ENCODE measurements around the gene MTG1. TPM values are rescaled to one million over a fixed set of nuclear protein-coding genes. Genes with fewer than 3 reads are reported as not detected.

Gene MTG1
- total RNA-seq, 4 donors from 2014 or later: 26.5 to 139 (median 47.0) TPM

- no peaks in the 10 kb centered on the region for H3K36me3 ChIP-seq
- no peaks in the 10 kb centered on the region for H3K4me1 ChIP-seq
- TF ChIP-seq EP300 (IDR thresholded peaks at IDR 0.05; ENCODE audit: low read depth): no peak
- TF ChIP-seq POLR2AphosphoS5 (IDR thresholded peaks at IDR 0.05): no peak
- TF ChIP-seq CTCF (IDR thresholded peaks at IDR 0.05): no peak
- no peak for TF ChIP-seq POLR2A (IDR thresholded peaks at IDR 0.05)
- in situ Hi-C loops (cut with MboI; ENCODE audit: low pct_ligation_motif_present in 1 of 4, low pct_unique_long_range_greater_than_20kb in 1 of 4, low sequenced_read_pairs in 3 of 4): no loop called here
- no peak for DNase-seq
- no peak overlapping the region for H3K27ac ChIP-seq
- H3K27me3 ChIP-seq: no peaks in the 10 kb centered on the region
- H3K9me3 ChIP-seq: peaks cover 27 to 29% of the 10 kb centered on the region in 2 donors
- 72 to 92% methylated on average over 3 to 11 of the region's 12 CpGs for WGBS, 2 donors (ENCODE audit: low coverage in 1 of 2)
- H3K4me3 ChIP-seq: no peak overlapping the region
- intact Hi-C loops (cut with DNase I; ENCODE audit: low total_unique reads): no loop called here
These were observed 50.6 kb downstream of the MTG1 start for GRCh38 chr10:133444342-133445267.

GRCh38 chr10:133445268-133445732, 51.3 kb downstream of the MTG1 start:
- 91 to 95% methylated on average over 9 to 21 of the region's 22 CpGs for WGBS, 2 donors (ENCODE audit: low coverage in 1 of 2)
- in situ Hi-C loops (cut with MboI; ENCODE audit: low pct_ligation_motif_present in 1 of 4, low pct_unique_long_range_greater_than_20kb in 1 of 4, low sequenced_read_pairs in 3 of 4): no loop called here
- Histone ChIP-seq H3K36me3 (no peaks in the 10 kb centered on the region), H3K4me1 (no peaks in the 10 kb centered on the region), H3K27ac (no peak overlapping the region), H3K27me3 (no peaks in the 10 kb centered on the region), H3K4me3 (no peak overlapping the region), H3K9me3 (peaks cover 27 to 29% of the 10 kb centered on the region in 2 donors)
- DNase-seq: no peak
- intact Hi-C loops (cut with DNase I; ENCODE audit: low total_unique reads): no loop called here
- TF ChIP-seq POLR2AphosphoS5 (IDR thresholded peaks at IDR 0.05) (no peak), EP300 (IDR thresholded peaks at IDR 0.05; ENCODE audit: low read depth) (no peak), CTCF (IDR thresholded peaks at IDR 0.05) (no peak), POLR2A (IDR thresholded peaks at IDR 0.05) (no peak)

- H3K9me3 ChIP-seq: peaks cover 27 to 29% of the 10 kb centered on the region in 2 donors
- DNase-seq: no peak
- H3K27me3 ChIP-seq: no peaks in the 10 kb centered on the region
- no peaks in the 10 kb centered on the region for H3K4me1 ChIP-seq
- no peaks in the 10 kb centered on the region for H3K36me3 ChIP-seq
- 82 to 92% methylated on average over 8 to 69 of the region's 80 CpGs for WGBS, 2 donors (ENCODE audit: low coverage in 1 of 2)
- intact Hi-C loops (cut with DNase I; ENCODE audit: low total_unique reads): no loop called here
- no peak for TF ChIP-seq POLR2A (IDR thresholded peaks at IDR 0.05)
- no peak for TF ChIP-seq CTCF (IDR thresholded peaks at IDR 0.05)
- TF ChIP-seq POLR2AphosphoS5 (IDR thresholded peaks at IDR 0.05): no peak
- TF ChIP-seq EP300 (IDR thresholded peaks at IDR 0.05; ENCODE audit: low read depth): no peak
- in situ Hi-C loops (cut with MboI; ENCODE audit: low pct_ligation_motif_present in 1 of 4, low pct_unique_long_range_greater_than_20kb in 1 of 4, low sequenced_read_pairs in 3 of 4): no loop called here
- H3K27ac ChIP-seq: no peak overlapping the region
- no peak overlapping the region for H3K4me3 ChIP-seq
These were observed 52.1 kb downstream of the MTG1 start for GRCh38 chr10:133445751-133446708.

- DNase-seq: no peak
- Histone ChIP-seq H3K27me3 (no peaks in the 10 kb centered on the region), H3K36me3 (no peaks in the 10 kb centered on the region), H3K4me1 (no peaks in the 10 kb centered on the region), H3K9me3 (peaks cover 27 to 29% of the 10 kb centered on the region in 2 donors), H3K4me3 (no peak overlapping the region), H3K27ac (no peak overlapping the region)
- WGBS, 2 donors (ENCODE audit: low coverage in 1 of 2): 95 to 100% methylated on average over 6 to 11 of the region's 11 CpGs
- no peak for TF ChIP-seq EP300 (IDR thresholded peaks at IDR 0.05; ENCODE audit: low read depth)
- no peak for TF ChIP-seq POLR2AphosphoS5 (IDR thresholded peaks at IDR 0.05)
- no peak for TF ChIP-seq POLR2A (IDR thresholded peaks at IDR 0.05)
- no peak for TF ChIP-seq CTCF (IDR thresholded peaks at IDR 0.05)
- intact Hi-C loops (cut with DNase I; ENCODE audit: low total_unique reads): no loop called here
- in situ Hi-C loops (cut with MboI; ENCODE audit: low pct_ligation_motif_present in 1 of 4, low pct_unique_long_range_greater_than_20kb in 1 of 4, low sequenced_read_pairs in 3 of 4): no loop called here
These were observed 53.0 kb downstream of the MTG1 start for GRCh38 chr10:133446979-133447378.
